Activated CD4-positive, alpha-beta T cell treated with anti-CD3 and anti-CD28 coated beads, Interleukin-2, amount 50 U/mL, for 16 hours (primary cell): ENCODE data around the gene GSPT2.
"Not testable (repeated sequence)": the region's sequence is repeated elsewhere in the genome, so short reads cannot be mapped to it uniquely, and the experiment has no call there.

Source experiments
- DNase-seq: peaks from one replicate; pipeline ENCODE4 v3.0.0-alpha.2; 2020

Gene GSPT2

GRCh38 chrX:51743179-51743957 is at the start of gene GSPT2:
Gene GSPT2 (plus strand): TSS chrX:51743442. CDS start chrX:51743627, 185 bp downstream.
- DNase-seq: peak; percentile 76

- DNase-seq: no peak
These were observed 49.0 kb upstream of the GSPT2 start for GRCh38 chrX:51694254-51694653.

GRCh38 chrX:51697397-51697796 is 45.8 kb upstream of the GSPT2 start:
- no peak for DNase-seq

GRCh38 chrX:51710277-51711164 is 32.7 kb upstream of the GSPT2 start, which contains the start of gene CENPVL1:
Gene CENPVL1 (plus strand): TSS chrX:51710512. CDS start chrX:51710512, 0 bp downstream.
- DNase-seq: not testable (repeated sequence)

GRCh38 chrX:51712943-51713647 is 30.1 kb upstream of the GSPT2 start:
- DNase-seq: not testable (repeated sequence)

GRCh38 chrX:51728202-51728601 is 15.0 kb upstream of the GSPT2 start:
- no peak for DNase-seq

- DNase-seq: no peak
These were observed 6.2 kb upstream of the GSPT2 start for GRCh38 chrX:51737091-51737490.

- no peak for DNase-seq
These were observed 656 bp upstream of the GSPT2 start for GRCh38 chrX:51742586-51742985.

GRCh38 chrX:51747671-51748070 is 4.4 kb downstream of the GSPT2 start:
- DNase-seq: no peak

GRCh38 chrX:51759055-51759839 is 16.0 kb downstream of the GSPT2 start:
- DNase-seq: no peak

GRCh38 chrX:51760657-51761056 is 17.4 kb downstream of the GSPT2 start:
- no peak for DNase-seq

- no peak for DNase-seq
These were observed 23.3 kb downstream of the GSPT2 start for GRCh38 chrX:51766546-51766945.

- no peak for DNase-seq
These were observed 33.6 kb downstream of the GSPT2 start for GRCh38 chrX:51776851-51777250.

- no peak for DNase-seq
These were observed 36.1 kb downstream of the GSPT2 start for GRCh38 chrX:51779306-51779705.

GRCh38 chrX:51795136-51795535 is 51.9 kb downstream of the GSPT2 start:
- no peak for DNase-seq
